Breast epithelium (tissue), 4 donors: ENCODE results near the gene CARTPT. TPM values are rescaled to one million over a fixed set of nuclear protein-coding genes. Genes with fewer than 3 reads are reported as not detected.

ENCODE experiments used
- DNase-seq, 2 donors: peaks; one replicate each; pipeline ENCODE4 v3.0.0-alpha.2; 2019; ENCODE audit warnings: low spot score in 2 of 2
- H3K27ac ChIP-seq, 2 donors: fragments of 200-600 bp; sonication (generic) in 1 of 2; one replicate each; pipeline ENCODE4 v1.5.1; 2016 to 2019; ENCODE audit warnings: mild to moderate bottlenecking in 1 of 2
- H3K27me3 ChIP-seq, 2 donors: fragments of 200-600 bp; sonication (generic) in 1 of 2; one replicate each; pipeline versions ENCODE4 v1.5.1 to v1.6.0; 2017 to 2019; ENCODE audit warnings: control low read depth in 1 of 2, mild to moderate bottlenecking in 1 of 2
- H3K36me3 ChIP-seq: fragments of 200-600 bp; one replicate; pipeline ENCODE4 v1.5.1; 2019
- H3K4me1 ChIP-seq, 2 donors: fragments of 200-600 bp; sonication (generic); one replicate each; pipeline ENCODE4 v1.5.1; 2016 to 2019; ENCODE audit warnings: control low read depth in 1 of 2
- H3K4me3 ChIP-seq, 3 donors: fragments of 200-600 bp; sonication (generic); 1 replicate in 2 of 3; 2 replicates in 1 of 3; pipeline ENCODE4 v1.5.1; 2016 to 2019; ENCODE audit warnings: mild to moderate bottlenecking in 3 of 3, moderate library complexity in 2 of 3
- H3K9me3 ChIP-seq, 2 donors: fragments of 200-600 bp; sonication (generic) in 1 of 2; one replicate each; pipeline ENCODE4 v1.5.1; 2016 to 2019; ENCODE audit warnings: control low read depth in 1 of 2
- CTCF ChIP-seq, 3 donors: fragments of 450-650 bp; IDR thresholded peaks; one replicate each; pipeline ENCODE4 v1.5.1; 2016 to 2017; ENCODE audit warnings: antibody characterized with exemption in 3 of 3, mild to moderate bottlenecking in 3 of 3, moderate library complexity in 3 of 3
- POLR2A ChIP-seq: fragments of 450-650 bp; IDR thresholded peaks from one replicate; pipeline ENCODE4 v1.6.1; 2016; ENCODE audit warnings: antibody characterized with exemption, mild to moderate bottlenecking, moderate library complexity
- POLR2AphosphoS5 ChIP-seq, 3 donors: sonication (generic); formaldehyde crosslinking; IDR thresholded peaks; one replicate each; pipeline ENCODE4 v1.6.1; 2017; ENCODE audit warnings: antibody characterized with exemption in 3 of 3
- intact Hi-C: fragments of 100-400 bp; cut with DNase I; formaldehyde crosslinking; loops from one replicate; pipeline ENCODE4 v1.15.1; 2023; ENCODE audit warnings: low total_unique reads
- total RNA-seq, 3 donors: library from RNA; depleted of rRNA; stranded (reverse); fragments of >200 nt; gene quantifications; one replicate each; pipeline ENCODE4 v1.1.0, GENCODE V29; 2016

Gene CARTPT
- total RNA-seq, 3 donors from 2014 or later: not detected

GRCh38 chr5:71699233-71699632 is 19.8 kb upstream of the CARTPT start:
- H3K27ac ChIP-seq: no peak overlapping the region
- TF ChIP-seq CTCF (IDR thresholded peaks at IDR 0.05): no peak
- no peak for TF ChIP-seq POLR2A
- no peak for TF ChIP-seq POLR2AphosphoS5 (IDR thresholded peaks at IDR 0.05)
- DNase-seq: no peak

GRCh38 chr5:71699751-71700150 is 19.3 kb upstream of the CARTPT start:
- intact Hi-C loops: loop anchor here (5.0 kb wide), 1 partner anchor 1193 kb away; no protein-coding TSS in a partner anchor
- TF ChIP-seq POLR2A: no peak
- TF ChIP-seq CTCF (IDR thresholded peaks at IDR 0.05): no peak
- TF ChIP-seq POLR2AphosphoS5 (IDR thresholded peaks at IDR 0.05): no peak
- H3K4me1 ChIP-seq: no peaks in the 10 kb centered on the region
- H3K27ac ChIP-seq: no peak overlapping the region
- H3K9me3 ChIP-seq: no peaks in the 10 kb centered on the region
- H3K36me3 ChIP-seq: no peaks in the 10 kb centered on the region
- no peak overlapping the region for H3K4me3 ChIP-seq
- DNase-seq: no peak
- H3K27me3 ChIP-seq: no peaks in the 10 kb centered on the region

More at GRCh38 chr5:71699233-71699632, 19.8 kb upstream of the CARTPT start:
- Histone ChIP-seq H3K36me3 (no peaks in the 10 kb centered on the region), H3K4me3 (no peak overlapping the region), H3K27me3 (no peaks in the 10 kb centered on the region), H3K4me1 (no peaks in the 10 kb centered on the region), H3K9me3 (no peaks in the 10 kb centered on the region)
- intact Hi-C loops: no loop called here

DNA sequence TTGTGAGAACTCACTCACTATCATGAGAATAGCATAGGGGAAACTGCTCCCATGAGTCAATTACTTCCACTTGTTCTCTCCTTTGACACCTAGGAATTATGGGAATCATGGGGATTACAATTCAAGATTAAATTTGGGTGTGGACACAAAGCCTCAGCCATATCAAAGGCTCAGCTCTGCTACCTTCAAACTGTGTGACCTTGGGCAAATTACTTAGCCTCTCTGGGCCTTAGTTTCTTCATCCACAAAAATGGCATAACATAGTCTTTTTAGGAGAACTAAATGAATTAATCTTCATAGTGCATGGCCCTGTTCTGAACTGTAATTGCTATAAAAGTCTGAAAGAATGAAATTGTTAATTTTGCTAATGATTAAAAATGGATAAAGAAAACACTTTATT is 18.3 kb upstream of the CARTPT start:
- H3K4me3 ChIP-seq: no peak overlapping the region
- no peak for DNase-seq
- no peak overlapping the region for H3K27ac ChIP-seq
- no peaks in the 10 kb centered on the region for H3K4me1 ChIP-seq
- intact Hi-C loops: loop anchor here (5.0 kb wide), 1 partner anchor 1191 kb away; no protein-coding TSS in a partner anchor
- H3K27me3 ChIP-seq: no peaks in the 10 kb centered on the region
- H3K36me3 ChIP-seq: no peaks in the 10 kb centered on the region
- no peak for TF ChIP-seq CTCF (IDR thresholded peaks at IDR 0.05)
- TF ChIP-seq POLR2AphosphoS5 (IDR thresholded peaks at IDR 0.05): no peak
- no peak for TF ChIP-seq POLR2A
- no peaks in the 10 kb centered on the region for H3K9me3 ChIP-seq

DNA sequence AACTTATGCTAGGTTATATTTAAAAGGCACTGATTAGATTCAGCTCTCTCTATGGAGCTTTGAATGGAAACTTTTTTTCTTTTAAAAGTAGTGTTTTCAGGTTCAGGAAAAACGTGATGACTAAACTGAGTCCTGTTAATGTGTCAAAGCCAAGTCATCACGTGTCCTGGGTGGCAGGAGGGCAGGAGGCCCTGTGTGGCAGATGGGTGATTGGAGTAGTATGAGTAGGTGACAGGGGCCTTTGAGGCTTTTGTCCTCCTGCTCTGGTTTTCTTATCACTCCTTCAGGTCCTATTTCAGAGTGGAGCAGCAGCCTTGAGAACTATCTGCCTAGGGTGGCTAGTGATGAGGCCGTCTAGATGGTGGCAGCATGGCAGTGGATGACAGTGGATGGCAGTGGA is 17.7 kb upstream of the CARTPT start:
- Histone ChIP-seq H3K27me3 (no peaks in the 10 kb centered on the region), H3K27ac (no peak overlapping the region), H3K36me3 (no peaks in the 10 kb centered on the region), H3K4me1 (no peaks in the 10 kb centered on the region), H3K9me3 (no peaks in the 10 kb centered on the region), H3K4me3 (no peak overlapping the region)
- TF ChIP-seq POLR2A: no peak
- no peak for TF ChIP-seq POLR2AphosphoS5 (IDR thresholded peaks at IDR 0.05)
- no peak for TF ChIP-seq CTCF (IDR thresholded peaks at IDR 0.05)
- DNase-seq: no peak
- intact Hi-C loops: loop anchor here (5.0 kb wide), 1 partner anchor 1191 kb away; no protein-coding TSS in a partner anchor

- no peaks in the 10 kb centered on the region for H3K4me1 ChIP-seq
- H3K36me3 ChIP-seq: no peaks in the 10 kb centered on the region
- no peaks in the 10 kb centered on the region for H3K9me3 ChIP-seq
- no peak for DNase-seq
- TF ChIP-seq CTCF (IDR thresholded peaks at IDR 0.05) (no peak), POLR2AphosphoS5 (IDR thresholded peaks at IDR 0.05) (no peak), POLR2A (no peak)
- no peaks in the 10 kb centered on the region for H3K27me3 ChIP-seq
- no peak overlapping the region for H3K27ac ChIP-seq
- H3K4me3 ChIP-seq: no peak overlapping the region
- intact Hi-C loops: loop anchor here (5.0 kb wide), 1 partner anchor 1188 kb away; no protein-coding TSS in a partner anchor
Measured at GRCh38 chr5:71703941-71704340, 15.1 kb upstream of the CARTPT start.
